Measurements from ENCODE around the gene TUBB8. TPM values are rescaled to one million over a fixed set of nuclear protein-coding genes. Genes with fewer than 3 reads are reported as not detected.

The TUBB8 gene
- polyA plus RNA-seq, 3 donors = 0.43 TPM; not detected in 2

GRCh38 chr10:89248-89647 lies 40.2 kb upstream of the TUBB8 start:
- H3K27me3 ChIP-seq (ENCODE audit: control insufficient read depth in 2 of 2, insufficient read depth in 2 of 2, low read length in 2 of 2) = no peaks in the 10 kb centered on the region
- DNase-seq = no peak
- H3K4me2 ChIP-seq (replicated peaks; ENCODE audit: extremely low read depth, low read length, poor library complexity, severe bottlenecking) = no peak overlapping the region
- WGBS (ENCODE audit: insufficient coverage) = no CpG with 5 or more reads among the region's 2 CpGs
- no peaks in the 10 kb centered on the region for H3K4me1 ChIP-seq (ENCODE audit: control insufficient read depth in 1 of 2, insufficient read depth in 2 of 2, low read length in 2 of 2)
- H3K36me3 ChIP-seq (replicated peaks in 1 of 2; ENCODE audit: control insufficient read depth in 1 of 2, insufficient read depth in 2 of 2, low read length in 2 of 2) = no peaks in the 10 kb centered on the region
- Mint-ChIP-seq H3K4me3 (no peak overlapping the region), H3K36me3 (no peaks in the 10 kb centered on the region), H3K27me3 (ENCODE audit: low read depth in 3 of 3) (peaks cover 0 to 7% (median 3%) of the 10 kb centered on the region in 3 donors), H3K9me3 (peaks cover 0 to 1% (median 0%) of the 10 kb centered on the region in 7 donors), H3K27ac (peak overlapping the region in 1 of 7 donors; percentile 60), H3K4me1 (no peaks in the 10 kb centered on the region)
- H4K20me1 ChIP-seq (ENCODE audit: insufficient read depth, low read length) = no peaks in the 10 kb centered on the region
- no peak overlapping the region for H2AFZ ChIP-seq (ENCODE audit: insufficient read depth, low read depth, low read length, poor library complexity, severe bottlenecking)
- H3K4me3 ChIP-seq (replicated peaks in 1 of 3; ENCODE audit: low read depth in 2 of 3, low read length in 3 of 3) = no peak overlapping the region
- H3K27ac ChIP-seq (ENCODE audit: low read depth in 1 of 2, low read length in 2 of 2) = no peak overlapping the region
- TF ChIP-seq, protein P1, sequence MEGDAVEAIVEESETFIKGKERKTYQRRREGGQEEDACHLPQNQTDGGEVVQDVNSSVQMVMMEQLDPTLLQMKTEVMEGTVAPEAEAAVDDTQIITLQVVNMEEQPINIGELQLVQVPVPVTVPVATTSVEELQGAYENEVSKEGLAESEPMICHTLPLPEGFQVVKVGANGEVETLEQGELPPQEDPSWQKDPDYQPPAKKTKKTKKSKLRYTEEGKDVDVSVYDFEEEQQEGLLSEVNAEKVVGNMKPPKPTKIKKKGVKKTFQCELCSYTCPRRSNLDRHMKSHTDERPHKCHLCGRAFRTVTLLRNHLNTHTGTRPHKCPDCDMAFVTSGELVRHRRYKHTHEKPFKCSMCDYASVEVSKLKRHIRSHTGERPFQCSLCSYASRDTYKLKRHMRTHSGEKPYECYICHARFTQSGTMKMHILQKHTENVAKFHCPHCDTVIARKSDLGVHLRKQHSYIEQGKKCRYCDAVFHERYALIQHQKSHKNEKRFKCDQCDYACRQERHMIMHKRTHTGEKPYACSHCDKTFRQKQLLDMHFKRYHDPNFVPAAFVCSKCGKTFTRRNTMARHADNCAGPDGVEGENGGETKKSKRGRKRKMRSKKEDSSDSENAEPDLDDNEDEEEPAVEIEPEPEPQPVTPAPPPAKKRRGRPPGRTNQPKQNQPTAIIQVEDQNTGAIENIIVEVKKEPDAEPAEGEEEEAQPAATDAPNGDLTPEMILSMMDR (IDR thresholded peaks at IDR 0.05) = no peak
- no peaks in the 10 kb centered on the region for H3K79me2 ChIP-seq (ENCODE audit: insufficient read depth, low read length)
- intact Hi-C loops (cut with micrococcal nuclease) = no loop called here
- H3K9ac ChIP-seq (ENCODE audit: insufficient read depth, low read length, poor library complexity, severe bottlenecking) = no peak overlapping the region
- H3K9me3 ChIP-seq (replicated peaks in 1 of 2; ENCODE audit: control insufficient read depth in 1 of 2, insufficient read depth in 1 of 2, low read length in 2 of 2) = peaks cover 0 to 5% of the 10 kb centered on the region in 2 donors

- Mint-ChIP-seq H3K4me1 (no peaks in the 10 kb centered on the region), H3K9me3 (peaks cover 0 to 1% (median 0%) of the 10 kb centered on the region in 7 donors), H3K27me3 (ENCODE audit: low read depth in 3 of 3) (peaks cover 1 to 7% (median 3%) of the 10 kb centered on the region in 3 donors), H3K36me3 (no peaks in the 10 kb centered on the region), H3K27ac (no peak overlapping the region), H3K4me3 (no peak overlapping the region)
- Histone ChIP-seq H3K4me1 (ENCODE audit: control insufficient read depth in 1 of 2, insufficient read depth in 2 of 2, low read length in 2 of 2) (no peaks in the 10 kb centered on the region), H3K9me3 (replicated peaks in 1 of 2; ENCODE audit: control insufficient read depth in 1 of 2, insufficient read depth in 1 of 2, low read length in 2 of 2) (peaks cover 0 to 5% of the 10 kb centered on the region in 2 donors), H2AFZ (ENCODE audit: insufficient read depth, low read depth, low read length, poor library complexity, severe bottlenecking) (no peak overlapping the region), H3K4me2 (replicated peaks; ENCODE audit: extremely low read depth, low read length, poor library complexity, severe bottlenecking) (no peak overlapping the region), H4K20me1 (ENCODE audit: insufficient read depth, low read length) (no peaks in the 10 kb centered on the region), H3K27ac (ENCODE audit: low read depth in 1 of 2, low read length in 2 of 2) (no peak overlapping the region), H3K4me3 (replicated peaks in 1 of 3; ENCODE audit: low read depth in 2 of 3, low read length in 3 of 3) (no peak overlapping the region), H3K79me2 (ENCODE audit: insufficient read depth, low read length) (no peaks in the 10 kb centered on the region), H3K27me3 (ENCODE audit: control insufficient read depth in 2 of 2, insufficient read depth in 2 of 2, low read length in 2 of 2) (no peaks in the 10 kb centered on the region), H3K9ac (ENCODE audit: insufficient read depth, low read length, poor library complexity, severe bottlenecking) (no peak overlapping the region), H3K36me3 (replicated peaks in 1 of 2; ENCODE audit: control insufficient read depth in 1 of 2, insufficient read depth in 2 of 2, low read length in 2 of 2) (no peaks in the 10 kb centered on the region)
- 80% methylated on average over 2 of the region's 4 CpGs for WGBS (ENCODE audit: insufficient coverage)
- intact Hi-C loops (cut with micrococcal nuclease) = no loop called here
- no peak for DNase-seq
- TF ChIP-seq, protein P1 (IDR thresholded peaks at IDR 0.05) = no peak
Measured at GRCh38 chr10:88253-88652, 39.2 kb upstream of the TUBB8 start.
